AG10803 (cell line): ENCODE data around the gene HECTD4.

ENCODE experiments used
- DNase-seq: peaks from one replicate; pipeline ENCODE4 v3.0.0; 2010; ENCODE audit warnings: low read depth
- H3K4me3 ChIP-seq: 2 replicates; pipeline ENCODE4 v1.5.1; 2011; ENCODE audit warnings: mild to moderate bottlenecking, low read length, control low read depth
- CTCF ChIP-seq: conservative IDR thresholded peaks from 2 replicates; pipeline ENCODE4 v1.5.1; 2011; ENCODE audit warnings: mild to moderate bottlenecking, low read length, control low read depth, inconsistent platforms

The HECTD4 gene

GRCh38 chr12:112327209-112327938 lies 54.9 kb downstream of the HECTD4 start:
- no peak for TF ChIP-seq CTCF
- DNase-seq = no peak
- H3K4me3 ChIP-seq = no peak overlapping the region

- TF ChIP-seq CTCF = no peak
- no peak overlapping the region for H3K4me3 ChIP-seq
- DNase-seq = no peak
Measured at GRCh38 chr12:112325622-112326207, 56.5 kb downstream of the HECTD4 start.

- no peak for DNase-seq
- no peak for TF ChIP-seq CTCF
- no peak overlapping the region for H3K4me3 ChIP-seq
Measured at GRCh38 chr12:112325157-112325556, 57.1 kb downstream of the HECTD4 start.

DNA sequence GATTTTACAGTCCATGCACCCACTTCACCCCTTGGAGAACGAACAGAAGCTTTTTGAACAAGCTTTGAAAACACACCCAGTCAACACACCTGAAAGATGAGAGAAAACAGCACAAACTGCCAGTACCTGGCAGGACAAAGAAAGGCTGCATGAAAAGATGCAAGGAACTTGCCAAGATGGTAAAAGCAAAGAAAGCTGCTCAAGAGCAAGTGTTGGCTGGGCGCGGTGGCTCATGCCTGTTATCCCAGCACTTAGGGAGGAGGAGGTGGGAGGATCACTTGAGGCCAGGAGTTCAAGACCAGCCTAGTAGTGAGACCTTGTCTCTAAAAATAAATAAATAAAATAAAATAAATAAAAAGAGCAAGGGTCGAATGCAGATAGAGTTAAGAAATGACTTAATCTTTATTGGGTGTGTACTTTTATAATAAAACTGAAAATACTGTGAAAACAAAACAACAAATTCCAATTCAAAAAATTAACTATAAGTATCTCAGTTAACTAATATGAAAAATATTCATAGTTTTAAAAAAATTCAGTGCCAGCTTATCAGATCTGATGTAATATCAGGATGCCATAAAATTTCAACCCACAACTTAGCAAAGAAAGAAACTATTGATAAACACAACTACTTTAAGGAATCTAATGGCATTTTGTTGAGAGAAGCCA lies 59.2 kb downstream of the HECTD4 start:
- no peak overlapping the region for H3K4me3 ChIP-seq
- TF ChIP-seq CTCF = no peak
- DNase-seq = no peak

- TF ChIP-seq CTCF = no peak
- peak; percentile 26 for DNase-seq
- H3K4me3 ChIP-seq = no peak overlapping the region
Measured at GRCh38 chr12:112322441-112322840, 59.8 kb downstream of the HECTD4 start.

DNA sequence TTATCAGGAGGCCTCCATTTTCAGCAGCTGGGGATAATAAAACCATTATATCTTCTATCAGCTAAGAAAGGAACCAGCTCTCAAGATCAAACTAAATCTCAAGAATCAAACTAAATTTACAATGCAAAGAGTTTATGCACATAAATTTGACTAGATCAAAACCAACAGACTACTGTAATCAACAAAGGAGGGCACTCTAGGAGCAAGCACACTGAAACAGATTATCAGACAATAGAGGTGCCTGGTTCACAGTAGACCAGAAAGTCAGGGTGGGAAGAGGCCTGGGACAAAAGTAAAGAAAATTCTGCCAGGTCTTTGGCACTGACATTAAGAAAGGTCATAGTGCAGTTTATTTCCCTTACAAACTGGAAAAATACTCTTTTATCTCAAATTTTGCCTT lies 61.0 kb downstream of the HECTD4 start:
- H3K4me3 ChIP-seq = no peak overlapping the region
- TF ChIP-seq CTCF = no peak
- DNase-seq = no peak

GRCh38 chr12:112319395-112319794 lies 62.8 kb downstream of the HECTD4 start:
- no peak for TF ChIP-seq CTCF
- no peak overlapping the region for H3K4me3 ChIP-seq
- no peak for DNase-seq
